SU-DHL-6 (cell line): ENCODE data around the gene HAVCR2.
"Not testable (repeated sequence)": the region's sequence is repeated elsewhere in the genome, so short reads cannot be mapped to it uniquely, and the experiment has no call there.

Source experiments
- H2AFZ ChIP-seq: fragments of 200-600 bp; sonication (generic); 2 replicates; pipeline ENCODE4 v1.6.1; 2014; ENCODE audit warnings: low read depth, mild to moderate bottlenecking, moderate library complexity, mixed read lengths, antibody characterized with exemption, low read length; ENCODE audit not compliant: severe bottlenecking
- H3F3A ChIP-seq: fragments of 200-600 bp; shearing (Covaris generic); 2 replicates; pipeline ENCODE4 v1.6.0; 2016; ENCODE audit warnings: antibody characterized with exemption, mild to moderate bottlenecking; ENCODE audit not compliant: insufficient read depth
- H3K27ac ChIP-seq: fragments of 200-600 bp; sonication (generic); 2 replicates; pipeline ENCODE4 v1.5.1; 2016; ENCODE audit warnings: low read depth, mild to moderate bottlenecking, low read length, moderate library complexity, mixed read lengths
- H3K27me3 ChIP-seq: fragments of 200-600 bp; sonication (generic), shearing (Covaris generic); 2 replicates; pipeline ENCODE4 v1.6.0; 2014; ENCODE audit warnings: mild to moderate bottlenecking, low read length
- H3K36me3 ChIP-seq: fragments of 200-600 bp; sonication (generic); 2 replicates; pipeline ENCODE4 v1.6.1; 2014; ENCODE audit warnings: mild to moderate bottlenecking, low read length, mixed read lengths
- H3K4me2 ChIP-seq: fragments of 300-600, 200-600 bp; shearing (Covaris generic), sonication (generic); 2 replicates; pipeline ENCODE4 v1.6.0; 2014; ENCODE audit warnings: low read length, low read depth, mild to moderate bottlenecking; ENCODE audit not compliant: poor library complexity, severe bottlenecking
- H3K4me3 ChIP-seq: fragments of 200-600 bp; sonication (generic); 2 replicates; pipeline ENCODE4 v1.5.1; 2014; ENCODE audit warnings: antibody characterized with exemption, low read length, mild to moderate bottlenecking, mixed read lengths; ENCODE audit not compliant: insufficient read depth, poor library complexity, severe bottlenecking
- H3K79me2 ChIP-seq: fragments of 200-600 bp; sonication (generic); 2 replicates; pipeline ENCODE4 v1.6.1; 2014; ENCODE audit warnings: mild to moderate bottlenecking, low read length, moderate library complexity; ENCODE audit not compliant: insufficient read depth
- H3K9ac ChIP-seq: fragments of 200-600 bp; sonication (generic); 2 replicates; pipeline ENCODE4 v1.7.0; 2014; ENCODE audit warnings: mild to moderate bottlenecking, low read length
- H3K9me2 ChIP-seq: fragments of 200-600 bp; sonication (generic); replicated peaks from 2 replicates; pipeline ENCODE4 v1.6.1; 2014; ENCODE audit warnings: low read length; ENCODE audit not compliant: insufficient read depth
- H3K9me3 ChIP-seq: fragments of 200-600 bp; sonication (generic); 2 replicates; pipeline ENCODE4 v1.6.1; 2014; ENCODE audit warnings: low read length, mixed read lengths; ENCODE audit not compliant: insufficient read depth
- H4K20me1 ChIP-seq: fragments of 200-600 bp; sonication (generic); 2 replicates; pipeline ENCODE4 v1.6.1; 2014; ENCODE audit warnings: low read depth, mild to moderate bottlenecking, antibody characterized with exemption, low read length, moderate library complexity, mixed read lengths
- CTCF ChIP-seq: fragments of 200-600 bp; sonication (generic); IDR thresholded peaks from one replicate; pipeline ENCODE4 v1.5.1; 2017; ENCODE audit warnings: antibody characterized with exemption, mild to moderate bottlenecking, low read length, moderate library complexity; ENCODE audit not compliant: insufficient read depth, poor library complexity, severe bottlenecking
- EZH2phosphoT487 ChIP-seq: fragments of 200-600 bp; sonication (generic), shearing (Covaris generic); conservative IDR thresholded peaks from 2 replicates; pipeline ENCODE4 v1.6.1; 2018; ENCODE audit warnings: mild to moderate bottlenecking, antibody characterized with exemption, low read length, moderate library complexity, mixed read lengths

HAVCR2 gene

GRCh38 chr5:157050050-157050449 lies 58.8 kb downstream of the HAVCR2 start:
- Histone ChIP-seq H3K4me3 (no peak overlapping the region), H3K9ac (no peak overlapping the region), H3K27ac (no peak overlapping the region), H3K36me3 (no peaks in the 10 kb centered on the region), H4K20me1 (no peaks in the 10 kb centered on the region), H3K4me2 (no peak overlapping the region), H3K9me2 (no peaks in the 10 kb centered on the region), H3K79me2 (no peaks in the 10 kb centered on the region), H3K9me3 (no peaks in the 10 kb centered on the region), H3K27me3 (no peaks in the 10 kb centered on the region), H2AFZ (no peak overlapping the region), H3F3A (no peaks in the 10 kb centered on the region)
- TF ChIP-seq CTCF (no peak), EZH2phosphoT487 (no peak)

- Histone ChIP-seq H3K36me3 (no peaks in the 10 kb centered on the region), H3K9me2 (no peaks in the 10 kb centered on the region), H3K4me2 (no peak overlapping the region), H3F3A (no peaks in the 10 kb centered on the region), H3K9me3 (no peaks in the 10 kb centered on the region), H2AFZ (no peak overlapping the region), H3K79me2 (no peaks in the 10 kb centered on the region), H3K27ac (no peak overlapping the region), H3K27me3 (no peaks in the 10 kb centered on the region), H4K20me1 (no peaks in the 10 kb centered on the region), H3K9ac (no peak overlapping the region), H3K4me3 (no peak overlapping the region)
- TF ChIP-seq CTCF: no peak
- TF ChIP-seq EZH2phosphoT487: no peak
Measured at GRCh38 chr5:157049605-157050004, 59.2 kb downstream of the HAVCR2 start.

GRCh38 chr5:157047898-157048297 lies 60.9 kb downstream of the HAVCR2 start:
- no peak overlapping the region for H3K9ac ChIP-seq
- no peak overlapping the region for H3K4me3 ChIP-seq
- H3K27ac ChIP-seq: no peak overlapping the region
- H3K4me2 ChIP-seq: no peak overlapping the region
- no peaks in the 10 kb centered on the region for H3F3A ChIP-seq
- no peak overlapping the region for H2AFZ ChIP-seq
- H3K79me2 ChIP-seq: no peaks in the 10 kb centered on the region
- no peaks in the 10 kb centered on the region for H3K9me3 ChIP-seq
- no peaks in the 10 kb centered on the region for H3K27me3 ChIP-seq
- no peaks in the 10 kb centered on the region for H4K20me1 ChIP-seq
- H3K36me3 ChIP-seq: no peaks in the 10 kb centered on the region
- TF ChIP-seq CTCF (no peak), EZH2phosphoT487 (no peak)
- H3K9me2 ChIP-seq: no peaks in the 10 kb centered on the region

- not testable (repeated sequence) for H2AFZ ChIP-seq, H3K9me3 ChIP-seq, H3K9me2 ChIP-seq, H3K4me2 ChIP-seq, H4K20me1 ChIP-seq, H3K4me3 ChIP-seq, H3K27ac ChIP-seq, H3K36me3 ChIP-seq, H3K27me3 ChIP-seq, H3K79me2 ChIP-seq, H3F3A ChIP-seq, H3K9ac ChIP-seq
Measured at GRCh38 chr5:157047016-157047415, 61.8 kb downstream of the HAVCR2 start.
